Natural killer cell treated with Interleukin-12 subunit alpha and Interleukin-12 subunit beta and Interleukin-15 and Interleukin-18, amount 100 ng/mL, for 72 hours (primary cell): ENCODE measurements around the gene LEAP2. TPM values are rescaled to one million over a fixed set of nuclear protein-coding genes. Genes with fewer than 3 reads are reported as not detected.

Source experiments
- ATAC-seq, 2 donors: fragments of 150-1000 bp; cut with Tn5 transposase in 1 of 2; sonication (Bioruptor Pico), chemical (Tn5 transposase) in 1 of 2; 2 replicates each; pipeline ENCODE4 v1.10.0; 2021
- DNase-seq: peaks from one replicate; pipeline ENCODE4 v3.0.0; 2022; ENCODE audit warnings: low spot score
- H3K27ac Mint-ChIP-seq, 2 donors: 1 replicate in 1 of 2; 2 replicates in 1 of 2; pipeline ENCODE4 v1.8.0; 2022; ENCODE audit warnings: mixed read lengths in 2 of 2, mild to moderate bottlenecking in 1 of 2, moderate library complexity in 1 of 2
- H3K27me3 Mint-ChIP-seq, 2 donors: 1 replicate in 1 of 2; 2 replicates in 1 of 2; pipeline ENCODE4 v1.8.0; 2022; ENCODE audit warnings: mixed read lengths in 2 of 2
- H3K36me3 Mint-ChIP-seq: one replicate; pipeline ENCODE4 v1.8.0; 2022; ENCODE audit warnings: mixed read lengths
- H3K4me1 Mint-ChIP-seq, 2 donors: 1 replicate in 1 of 2; 2 replicates in 1 of 2; pipeline ENCODE4 v1.8.0; 2022; ENCODE audit warnings: low read depth in 2 of 2, mixed read lengths in 2 of 2, mild to moderate bottlenecking in 1 of 2
- H3K4me3 Mint-ChIP-seq: one replicate; pipeline ENCODE4 v1.8.0; 2022; ENCODE audit warnings: mixed read lengths
- H3K9me3 Mint-ChIP-seq: 2 replicates; pipeline ENCODE4 v1.8.0; 2022; ENCODE audit warnings: mixed read lengths
- total RNA-seq, 2 donors: library from RNA; stranded (reverse); gene quantifications; one replicate each; pipeline ENCODE4 v1.2.3, GENCODE V29; 2022

Gene LEAP2
- total RNA-seq, 2 donors from 2014 or later: 2.7 to 5.6 TPM

GRCh38 chr5:132907161-132907560 lies 33.7 kb downstream of the LEAP2 start:
- Mint-ChIP-seq H3K4me1 (peaks cover 24 to 25% of the 10 kb centered on the region in 2 donors), H3K27ac (no peak overlapping the region), H3K9me3 (no peaks in the 10 kb centered on the region), H3K36me3 (peaks cover 17% of the 10 kb centered on the region), H3K4me3 (no peak overlapping the region), H3K27me3 (no peaks in the 10 kb centered on the region)
- no peak for DNase-seq
- no peak for ATAC-seq

DNA sequence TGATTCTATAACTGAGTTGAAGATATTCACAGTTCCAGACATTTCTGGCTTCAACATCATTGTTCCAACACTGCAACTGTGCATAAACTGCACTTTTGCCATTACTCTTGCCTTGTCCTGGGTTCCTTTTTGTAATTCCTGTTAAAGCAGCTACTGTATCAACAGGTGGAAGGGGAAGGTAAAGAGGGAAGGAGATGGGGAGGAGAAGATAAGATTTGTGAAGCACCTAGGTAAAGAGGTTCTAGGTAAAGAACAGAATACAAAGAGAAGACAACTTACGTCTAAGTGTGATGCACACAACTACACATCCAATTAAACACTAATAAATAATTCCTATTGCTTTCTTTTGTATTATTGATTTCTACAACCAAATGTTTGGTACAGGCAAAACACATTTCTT lies 36.2 kb downstream of the LEAP2 start:
- H3K36me3 Mint-ChIP-seq: peaks cover 11% of the 10 kb centered on the region
- no peak for ATAC-seq
- no peak overlapping the region for H3K4me3 Mint-ChIP-seq
- DNase-seq: no peak
- peaks cover 25 to 27% of the 10 kb centered on the region in 2 donors for H3K4me1 Mint-ChIP-seq
- no peaks in the 10 kb centered on the region for H3K9me3 Mint-ChIP-seq
- no peaks in the 10 kb centered on the region for H3K27me3 Mint-ChIP-seq
- no peak overlapping the region for H3K27ac Mint-ChIP-seq

- ATAC-seq: no peak
- Mint-ChIP-seq H3K27ac (no peak overlapping the region), H3K27me3 (no peaks in the 10 kb centered on the region), H3K4me1 (peaks cover 0 to 8% of the 10 kb centered on the region in 2 donors), H3K9me3 (no peaks in the 10 kb centered on the region), H3K4me3 (no peak overlapping the region), H3K36me3 (peaks cover 10% of the 10 kb centered on the region)
- DNase-seq: no peak
These were observed 42.2 kb downstream of the LEAP2 start for GRCh38 chr5:132915681-132916080.

- peaks cover 0 to 8% of the 10 kb centered on the region in 2 donors for H3K4me1 Mint-ChIP-seq
- no peak overlapping the region for H3K27ac Mint-ChIP-seq
- ATAC-seq (no peak), DNase-seq (no peak)
- H3K27me3 Mint-ChIP-seq: no peaks in the 10 kb centered on the region
- H3K9me3 Mint-ChIP-seq: no peaks in the 10 kb centered on the region
- H3K4me3 Mint-ChIP-seq: no peak overlapping the region
- peaks cover 10% of the 10 kb centered on the region for H3K36me3 Mint-ChIP-seq
These were observed 42.6 kb downstream of the LEAP2 start for GRCh38 chr5:132916086-132916485.

Other genes with a start within 250 kb of the LEAP2 start
- 10 to 100 TPM in 1 of 2 donors, 1 to 10 TPM in 1; 8.4 to 19.6 TPM for gene IL13, start 215.5 kb upstream of the LEAP2 start, total RNA-seq
- 1 to 10 TPM in 1 of 2 donors, not detected in 1; 2.6 TPM for gene IL4, start 199.7 kb upstream of the LEAP2 start, total RNA-seq
- gene KIF3A, start 136.1 kb upstream of the LEAP2 start, total RNA-seq: 10 to 100 TPM; 17.4 to 34.5 TPM
- 1 to 10 TPM; 1.1 to 3.9 TPM for gene CCNI2, start 126.2 kb upstream of the LEAP2 start, total RNA-seq
- 10 to 100 TPM; 16.2 to 30.4 TPM for gene SEPTIN8, start 96.4 kb upstream of the LEAP2 start, total RNA-seq
- gene SOWAHA, start 60.4 kb upstream of the LEAP2 start, total RNA-seq: not detected
- 1 to 10 TPM; 5.4 to 8.0 TPM for gene SHROOM1, start 43.0 kb upstream of the LEAP2 start, total RNA-seq
- gene GDF9, start 7.2 kb upstream of the LEAP2 start, total RNA-seq: under 1 TPM; 0.50 to 0.93 TPM
- 100 to 1,000 TPM; 330 to 366 TPM for gene UQCRQ, start 7.0 kb upstream of the LEAP2 start, total RNA-seq
- gene AFF4, start 90.0 kb downstream of the LEAP2 start, total RNA-seq: 10 to 100 TPM; 39.7 to 40.4 TPM
- 10 to 100 TPM; 21.6 to 31.4 TPM for gene ZCCHC10, start 152.9 kb downstream of the LEAP2 start, total RNA-seq
- gene HSPA4, start 178.3 kb downstream of the LEAP2 start, total RNA-seq: 100 to 1,000 TPM; 136 to 145 TPM